Loucy (cell line): ENCODE measurements around the gene RGL3.

Source experiments
- CTCF ChIP-seq: fragments of 200-600 bp; sonication (generic); conservative IDR thresholded peaks from 2 replicates; pipeline ENCODE4 v1.5.1; 2014; ENCODE audit warnings: mild to moderate bottlenecking, antibody characterized with exemption, low read length
- EZH2phosphoT487 ChIP-seq: fragments of 200-600 bp; IDR thresholded peaks from 2 replicates; pipeline ENCODE4 v1.6.1; 2018; ENCODE audit warnings: antibody characterized with exemption, mild to moderate bottlenecking, moderate library complexity, borderline replicate concordance

DNA sequence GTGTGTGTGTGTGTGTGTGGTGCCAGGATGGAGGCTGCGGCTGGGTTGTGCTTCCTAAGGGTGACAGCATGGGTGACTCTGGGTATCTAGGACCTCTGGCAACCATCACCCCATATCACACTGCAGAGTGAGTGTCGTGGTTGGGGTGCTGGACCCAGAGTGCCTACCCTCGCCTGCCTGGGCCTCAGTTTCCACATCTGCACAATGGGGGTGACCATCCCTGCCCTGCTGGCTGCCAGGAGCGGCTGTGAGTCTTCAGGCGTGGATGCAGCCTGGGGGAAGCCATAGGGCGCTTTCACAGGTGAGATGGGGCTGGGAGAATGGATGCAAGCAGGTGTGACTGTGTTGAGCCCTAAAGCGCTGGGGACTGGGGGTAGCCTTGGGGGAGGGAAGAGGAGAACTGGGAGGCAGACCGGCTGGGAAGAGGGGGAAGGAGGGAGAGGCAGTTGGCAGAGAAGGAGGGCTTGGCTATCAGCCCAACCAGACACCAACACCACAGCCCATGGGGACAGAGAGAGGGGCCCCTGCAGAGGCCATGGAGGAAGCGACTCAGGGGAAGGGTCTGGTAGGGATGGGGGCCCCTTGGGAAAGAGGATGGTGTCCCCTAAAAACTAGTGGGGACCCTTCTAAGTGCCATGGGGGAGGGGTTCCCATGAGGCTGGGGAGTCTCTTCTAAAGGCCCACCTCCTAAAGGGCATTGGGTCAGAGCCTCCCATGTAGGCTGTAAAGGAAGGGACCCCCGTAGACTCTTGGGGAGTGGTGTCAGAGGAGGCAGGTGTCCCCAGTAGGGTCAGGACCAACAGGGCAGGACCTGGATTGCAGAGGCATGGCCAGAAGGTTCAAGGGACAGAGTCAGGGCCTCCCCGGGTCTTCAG lies 62.2 kb downstream of the RGL3 start:
- no peak for TF ChIP-seq CTCF
- no peak for TF ChIP-seq EZH2phosphoT487
